GM18505 (cell line): ENCODE data around the gene TP53BP1.

Experiments
- ATAC-seq: cut with Tn5 transposase; IDR thresholded peaks from one replicate; pipeline ENCODE4 v1.9.1; 2021; ENCODE audit not compliant: unreplicated experiment
- POLR2A ChIP-seq: IDR thresholded peaks from 4 replicates; pipeline ENCODE4 v1.6.1; 2011; ENCODE audit warnings: borderline replicate concordance; ENCODE audit not compliant: insufficient read depth, insufficient read length; ENCODE audit errors: extremely low read depth

Gene TP53BP1

DNA sequence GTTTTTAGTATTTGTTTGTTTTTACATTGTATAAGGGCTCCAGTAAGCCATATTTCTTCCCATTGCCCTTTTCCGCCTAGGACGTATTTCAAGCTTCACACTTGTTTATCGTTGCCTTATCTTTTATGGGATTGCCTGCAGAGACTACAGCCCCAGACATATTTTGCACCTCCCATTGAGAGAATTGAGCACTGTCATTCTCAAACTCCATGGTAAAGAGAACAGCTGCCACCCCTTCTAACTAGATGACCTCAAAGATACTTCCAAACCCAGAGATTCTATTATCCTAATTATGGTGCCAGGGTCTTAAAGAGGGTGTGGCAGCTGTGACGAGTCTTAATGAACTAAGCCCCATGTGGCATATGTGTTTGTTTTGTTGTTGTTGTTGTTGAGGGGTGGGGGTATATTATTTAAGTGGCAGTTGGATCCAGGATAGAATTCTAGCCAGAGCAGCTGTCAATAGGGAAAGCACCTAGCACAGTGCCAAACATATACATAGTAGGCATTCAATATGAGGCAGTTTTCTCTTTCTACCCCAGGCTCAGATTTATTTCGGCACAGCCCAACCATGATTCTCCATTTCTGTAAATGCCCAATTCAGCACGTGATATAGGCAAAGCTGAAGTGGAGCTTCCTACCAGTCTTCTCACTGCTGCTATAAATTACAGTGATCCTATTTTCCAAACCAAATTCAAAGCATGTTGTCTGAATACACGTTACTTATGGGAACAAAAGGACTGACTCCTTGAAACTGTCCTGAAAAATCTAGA is 932 bp upstream of the TP53BP1 start:
- no peak for ATAC-seq
- no peak for TF ChIP-seq POLR2A

DNA sequence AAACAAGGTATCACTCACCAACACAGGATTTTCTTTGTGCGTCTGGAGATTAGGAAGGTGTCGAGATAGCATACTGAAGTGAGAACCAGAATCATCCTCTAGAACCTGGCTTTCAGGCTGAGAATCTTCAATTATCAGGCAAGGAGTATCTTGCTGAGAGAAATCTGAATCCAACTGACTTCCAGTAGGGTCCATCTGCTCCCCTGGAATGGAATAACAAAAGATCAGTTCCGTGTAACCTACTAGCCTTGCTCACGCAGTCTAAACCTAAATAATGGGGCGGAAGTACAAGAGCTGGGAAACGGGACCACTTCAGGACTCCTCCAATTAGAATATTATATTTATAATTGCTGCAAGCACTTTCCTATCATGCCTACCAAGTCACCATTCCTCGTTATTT is 690 bp downstream of the TP53BP1 start:
- TF ChIP-seq POLR2A = no peak
- no peak for ATAC-seq

DNA sequence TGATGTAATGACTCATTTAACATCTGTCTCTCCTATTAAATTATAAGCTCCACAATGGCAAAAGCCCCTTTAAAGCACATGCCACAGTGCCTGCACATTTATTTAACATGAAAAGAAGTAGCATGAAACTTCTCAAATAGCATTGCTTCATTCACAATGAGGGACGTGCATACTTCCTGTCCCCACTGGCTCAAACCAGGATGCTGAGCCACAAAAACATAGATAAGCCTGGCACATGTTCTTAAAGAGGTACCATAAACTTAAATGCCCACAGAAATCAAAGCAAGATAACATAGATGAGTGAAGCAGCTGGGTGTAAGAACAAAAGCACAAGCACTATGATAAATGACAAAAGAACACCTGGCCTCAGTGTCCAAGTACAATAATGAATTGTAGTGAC is 3.8 kb downstream of the TP53BP1 start:
- no peak for ATAC-seq
- TF ChIP-seq POLR2A = no peak

DNA sequence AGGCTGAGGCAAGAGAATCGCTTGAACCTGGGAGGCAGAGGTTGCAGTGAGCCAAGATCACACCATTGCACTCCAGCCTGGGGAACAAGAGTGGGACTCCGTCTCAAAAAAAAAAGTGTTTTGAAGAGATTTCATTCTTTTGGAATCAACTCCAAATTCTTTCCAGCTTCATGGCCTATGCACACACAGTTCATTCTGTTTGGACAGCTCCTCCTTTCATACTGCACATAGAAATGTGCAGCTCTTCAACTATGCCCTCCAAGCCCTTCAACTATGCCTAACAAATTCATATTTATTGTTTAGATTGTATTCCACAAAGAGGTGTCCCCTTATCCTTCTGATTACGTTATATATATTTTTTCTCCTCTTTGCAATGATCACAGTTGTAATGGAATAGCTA is 4.2 kb downstream of the TP53BP1 start:
- TF ChIP-seq POLR2A = no peak
- no peak for ATAC-seq

DNA sequence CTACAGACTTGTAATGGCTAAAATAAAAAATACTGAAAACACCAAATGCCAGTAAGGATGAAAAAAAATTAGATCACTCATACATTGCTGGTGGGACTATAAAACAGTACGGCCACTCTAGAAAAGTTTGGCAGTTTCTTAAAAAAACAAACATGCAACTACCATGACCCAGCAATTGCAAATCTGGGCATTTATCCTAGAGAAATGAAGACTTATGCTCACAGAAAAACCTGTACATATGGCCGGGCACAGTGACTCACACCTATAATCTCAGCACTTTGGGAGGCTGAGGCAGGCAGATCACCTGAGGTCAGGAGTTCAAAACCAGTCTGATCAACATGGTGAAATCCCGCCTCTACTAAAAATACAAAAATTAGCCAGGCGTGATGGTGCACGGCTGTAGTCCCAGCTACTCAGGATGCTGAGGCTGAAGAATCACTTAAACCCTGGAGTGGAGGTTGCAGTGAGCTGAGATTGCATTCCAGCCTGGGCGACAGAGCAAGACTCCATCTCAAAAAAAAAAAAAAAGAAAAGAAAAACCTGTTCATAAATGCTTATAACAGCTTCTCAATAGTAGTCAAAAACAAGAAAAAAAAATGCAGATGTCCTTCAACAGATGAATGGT is 5.6 kb downstream of the TP53BP1 start:
- ATAC-seq = no peak
- TF ChIP-seq POLR2A = no peak

DNA sequence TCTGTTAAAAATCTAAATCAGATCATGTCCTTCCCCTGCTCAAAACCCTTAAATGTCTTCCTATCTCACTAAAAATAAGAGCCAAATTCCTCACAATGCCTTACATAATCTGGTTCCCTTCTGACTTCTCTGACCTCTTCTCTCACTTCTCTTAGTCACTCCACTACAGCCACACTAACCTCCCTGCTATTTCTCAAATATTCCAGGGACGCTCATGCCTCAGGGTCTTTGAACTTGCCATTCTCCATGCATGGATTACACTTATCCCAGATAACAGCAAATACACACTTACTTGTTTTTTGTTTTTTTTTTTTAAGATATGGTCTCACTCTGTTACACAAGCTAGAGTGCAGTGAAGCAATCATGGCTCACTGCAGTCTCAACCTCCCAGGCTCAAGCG is 8.5 kb downstream of the TP53BP1 start:
- ATAC-seq = no peak
- TF ChIP-seq POLR2A = no peak

DNA sequence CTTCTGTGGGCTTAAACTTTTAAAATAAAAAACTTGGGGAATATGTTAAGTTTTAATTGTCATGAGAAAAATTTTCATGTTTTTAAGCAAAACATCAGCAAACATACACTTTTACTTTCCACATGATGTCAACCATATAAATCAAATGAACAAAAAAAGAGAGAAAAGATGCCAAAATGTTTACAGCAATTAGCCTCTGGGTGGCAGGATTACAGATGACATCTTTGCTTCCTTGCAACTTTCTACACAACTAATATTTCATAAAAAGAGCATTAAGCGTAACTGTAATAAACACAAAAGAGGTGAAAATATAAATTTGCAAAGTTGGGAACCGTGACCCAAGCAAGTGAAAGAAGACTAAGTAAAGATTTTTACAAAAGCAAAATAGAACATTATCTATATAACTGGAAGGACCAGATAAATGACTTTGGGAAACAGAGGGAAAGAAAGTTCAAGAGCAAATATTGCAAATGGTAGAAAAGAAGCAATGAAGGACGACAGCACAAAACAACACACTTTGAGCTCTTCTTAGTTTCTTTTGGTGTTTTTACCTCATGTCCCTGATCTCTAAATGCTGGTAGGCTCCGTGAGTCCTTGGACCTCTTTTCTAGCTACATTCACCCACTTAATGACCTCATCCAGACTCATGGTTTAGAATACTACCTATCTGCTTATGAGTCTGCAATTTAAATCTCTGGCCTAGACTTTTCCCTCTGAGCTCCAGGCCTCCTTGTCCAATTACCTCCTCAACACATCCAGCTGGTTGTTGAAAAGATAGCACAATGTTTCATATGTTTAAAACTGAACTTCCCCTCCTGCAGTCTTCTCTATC is 9.4 kb downstream of the TP53BP1 start:
- TF ChIP-seq POLR2A = no peak
- ATAC-seq = no peak

DNA sequence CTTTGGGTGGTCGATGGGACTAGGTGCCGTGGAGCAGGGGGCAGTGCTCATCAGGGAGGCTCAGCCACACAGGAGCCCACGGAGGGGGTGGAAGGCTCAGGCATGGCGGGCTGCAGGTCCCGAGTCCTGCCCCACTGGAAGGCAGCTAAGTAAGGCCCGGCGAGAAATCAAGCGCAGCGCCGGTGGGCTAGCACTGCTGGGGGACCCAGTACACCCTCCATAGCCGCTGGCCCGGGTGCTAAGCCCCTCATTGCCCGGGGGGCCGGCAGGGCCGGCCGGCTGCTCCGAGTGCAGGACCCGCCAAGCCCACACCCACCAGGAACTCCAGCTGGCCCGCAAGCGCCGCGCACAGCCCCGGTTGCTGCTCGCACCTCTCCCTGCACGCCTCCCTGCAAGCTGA is 19.1 kb downstream of the TP53BP1 start:
- TF ChIP-seq POLR2A = no peak
- no peak for ATAC-seq

DNA sequence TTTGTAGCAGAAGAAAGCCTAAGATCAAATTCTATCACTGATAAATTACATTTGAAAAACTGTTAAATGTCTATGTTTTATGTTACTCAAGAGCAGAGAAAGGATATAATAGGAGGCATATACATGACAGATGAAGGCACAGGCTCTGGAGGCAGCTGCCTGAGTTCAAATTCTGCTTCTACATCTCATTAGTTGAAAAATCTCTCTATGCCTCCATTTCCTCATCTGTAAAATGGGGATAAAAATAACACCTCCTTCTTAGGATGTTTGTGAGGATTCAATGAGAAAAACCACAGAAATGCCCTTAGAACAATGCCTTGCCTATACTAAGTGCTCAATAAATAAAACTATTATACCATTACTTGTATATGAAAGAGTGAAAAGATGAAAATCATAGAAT is 21.0 kb downstream of the TP53BP1 start:
- no peak for TF ChIP-seq POLR2A
- no peak for ATAC-seq

DNA sequence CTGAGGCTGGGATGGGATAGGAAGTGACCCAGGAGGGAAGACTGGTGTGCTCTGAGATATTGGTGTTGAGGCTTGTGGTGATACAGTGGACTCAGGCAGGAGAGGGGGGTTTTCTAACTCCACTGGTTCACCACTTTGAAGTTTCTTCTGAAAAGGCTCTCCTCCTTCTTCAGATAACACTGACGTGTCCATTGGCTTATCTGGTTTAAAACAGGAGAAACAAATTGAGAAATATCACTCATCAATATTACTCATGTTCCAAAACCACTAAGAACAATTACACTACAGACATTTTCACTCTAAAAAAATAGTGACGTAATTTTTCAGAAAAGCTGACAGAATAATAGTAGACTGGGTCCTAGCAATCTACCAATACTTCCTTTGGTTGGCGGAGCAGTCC is 23.1 kb downstream of the TP53BP1 start:
- ATAC-seq = no peak
- TF ChIP-seq POLR2A = no peak

DNA sequence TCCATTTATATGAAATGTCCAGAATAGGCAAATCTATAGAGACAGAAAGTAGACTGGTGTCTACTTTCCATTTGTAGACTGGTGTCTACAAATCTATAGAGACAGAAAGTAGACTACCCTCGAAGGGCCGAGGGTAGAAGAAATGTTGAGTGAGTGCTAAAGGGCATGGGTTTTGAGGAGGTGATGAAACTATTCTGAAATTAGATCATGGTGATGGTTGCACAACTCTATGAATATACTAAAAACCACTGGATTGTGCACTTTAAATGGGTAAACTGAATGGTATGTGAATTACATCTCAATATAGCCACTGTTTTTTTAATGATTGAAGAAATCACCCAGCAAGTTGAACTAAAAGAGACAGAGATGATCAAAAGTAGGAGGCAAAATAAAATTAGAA is 27.9 kb downstream of the TP53BP1 start:
- no peak for ATAC-seq
- no peak for TF ChIP-seq POLR2A

DNA sequence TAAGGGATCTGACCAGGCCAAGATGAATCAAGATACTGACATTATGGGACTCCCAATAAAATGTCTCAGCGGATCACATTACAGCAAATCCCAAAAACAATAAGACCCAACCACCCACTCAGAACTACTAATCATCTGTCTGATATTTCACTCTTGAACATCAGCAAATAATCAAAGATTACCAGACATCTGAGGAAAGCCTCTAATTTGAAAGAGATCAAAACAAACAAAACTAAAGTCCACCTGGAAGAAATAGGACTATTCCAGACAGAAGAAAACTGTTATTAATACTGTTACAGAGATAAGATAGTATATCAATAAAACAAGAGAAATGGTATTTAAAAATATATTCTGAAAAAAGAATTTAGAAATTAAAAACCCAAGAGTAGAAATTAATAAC is 29.0 kb downstream of the TP53BP1 start:
- no peak for ATAC-seq
- no peak for TF ChIP-seq POLR2A

DNA sequence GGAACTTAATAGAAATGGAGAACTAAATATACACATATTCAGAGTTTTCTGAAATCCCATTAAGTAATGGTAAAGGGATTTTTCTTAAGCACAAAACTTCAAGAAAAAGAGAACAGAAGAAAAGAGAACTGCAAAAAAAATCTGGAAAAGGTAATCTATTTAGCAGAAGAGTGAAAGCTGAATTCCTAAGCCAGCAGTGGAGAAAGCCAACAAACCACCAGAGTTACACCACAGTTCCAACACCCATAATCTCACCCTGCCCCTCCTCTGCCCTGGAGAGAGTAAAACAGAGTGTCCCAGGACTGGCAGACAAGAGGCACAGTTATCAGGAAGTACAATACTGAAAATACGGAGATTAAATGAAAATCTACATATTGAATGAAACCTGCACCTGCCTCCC is 29.4 kb downstream of the TP53BP1 start:
- no peak for TF ChIP-seq POLR2A
- no peak for ATAC-seq

DNA sequence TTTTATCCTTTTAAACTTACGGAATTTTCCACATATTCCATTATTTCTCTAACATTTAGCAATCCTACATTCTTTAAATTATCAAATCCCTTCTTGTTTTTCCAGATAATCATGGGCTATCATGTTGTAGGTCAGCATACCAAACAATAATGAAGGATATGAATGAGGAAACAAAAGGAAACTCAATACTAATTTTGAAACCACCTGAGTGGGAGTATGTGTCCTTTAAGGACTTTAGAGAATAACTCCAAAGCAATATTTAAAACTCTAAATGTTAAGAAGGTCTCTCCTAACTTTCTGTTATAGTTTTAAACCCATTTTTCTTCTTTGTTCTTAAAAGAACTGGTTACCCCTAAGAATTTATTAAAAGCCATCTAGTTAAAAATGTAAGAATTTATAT is 43.0 kb downstream of the TP53BP1 start:
- TF ChIP-seq POLR2A = no peak
- no peak for ATAC-seq
